ENCODE results near the gene NISCH.

NISCH gene

DNA sequence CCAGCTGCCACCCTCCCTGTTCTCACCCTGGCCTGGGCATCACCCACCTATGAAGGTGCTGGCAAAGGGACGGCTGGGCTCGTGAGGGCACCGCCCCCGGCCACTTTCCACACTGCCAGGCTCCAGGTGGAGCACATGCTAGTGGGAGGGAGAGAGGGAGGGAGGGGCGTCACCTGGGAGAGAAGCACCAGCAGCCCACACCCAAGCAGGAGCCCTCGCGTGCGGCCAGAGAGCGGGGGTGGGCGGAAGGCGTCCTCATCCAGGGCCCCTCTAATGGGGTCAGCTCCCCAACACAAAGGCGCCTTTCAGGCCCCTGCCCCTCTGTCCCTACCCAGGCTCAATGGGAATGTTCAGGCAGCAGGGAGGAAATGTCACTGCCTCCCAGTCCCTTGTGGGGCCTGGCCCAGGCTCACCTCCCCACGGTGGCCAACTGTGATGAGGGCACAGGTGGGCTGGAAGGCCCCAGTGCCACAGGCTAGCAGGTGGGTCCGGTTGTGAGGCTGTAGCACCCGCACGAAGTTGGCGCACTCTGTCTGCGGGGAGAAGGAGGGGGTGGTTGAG, 13.6 kb upstream of the NISCH start:
- Histone ChIP-seq H4K20me1 (ENCODE audit: control insufficient read depth, insufficient read depth, low read depth, low read length) (no peaks in the 10 kb centered on the region), H3F3A (ENCODE audit: control insufficient read depth, insufficient read depth) (no peaks in the 10 kb centered on the region)

DNA sequence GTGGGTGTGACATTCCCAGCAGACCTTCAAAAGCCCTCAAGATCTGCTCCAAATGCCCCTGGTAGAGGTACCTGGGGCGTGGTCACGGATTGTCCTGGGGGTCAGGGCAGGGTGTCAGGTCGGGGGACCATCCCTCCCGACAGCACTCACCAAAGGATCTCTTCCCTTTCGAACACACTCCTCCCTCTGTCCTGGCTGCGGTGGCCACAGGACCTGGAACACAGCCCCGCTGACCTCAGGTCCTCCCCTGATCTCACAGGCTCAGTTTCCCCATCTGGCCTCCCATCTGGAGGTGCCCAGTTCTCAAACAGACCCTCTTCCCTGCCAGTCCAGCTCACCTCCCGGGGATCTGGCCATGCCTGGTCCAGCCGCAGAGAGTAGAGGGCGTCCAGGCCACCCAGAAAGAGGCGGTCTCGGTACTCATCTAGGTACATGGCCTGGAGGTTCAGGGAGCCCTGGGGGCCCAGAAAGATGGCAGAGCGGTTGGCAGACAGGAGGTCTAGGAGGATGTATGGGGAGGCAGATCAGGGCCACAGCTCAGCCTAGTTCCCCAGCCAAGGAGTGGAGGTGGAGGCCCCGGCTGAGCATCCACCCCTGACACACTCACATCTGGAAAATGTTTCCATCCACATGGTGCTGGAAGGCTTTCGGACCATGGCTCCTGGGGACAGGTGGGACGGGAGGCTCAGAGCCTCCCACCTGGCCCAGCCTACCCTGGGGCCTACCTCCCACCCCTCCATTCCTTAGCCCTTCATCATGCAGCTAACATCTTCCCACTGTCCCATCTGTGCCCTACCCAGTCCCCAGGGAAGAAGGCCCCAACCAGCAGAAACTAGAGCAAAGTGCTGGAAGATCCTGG, 12.8 kb upstream of the NISCH start:
- H3K9me3 ChIP-seq (ENCODE audit: control insufficient read depth, insufficient read depth, low read length) = no peaks in the 10 kb centered on the region
- H3K27ac ChIP-seq (ENCODE audit: low read depth, low read length) = no peak overlapping the region
- no peak overlapping the region for H3K4me2 ChIP-seq (ENCODE audit: low read length)
- TF ChIP-seq EZH2phosphoT487 (IDR thresholded peaks at IDR 0.05; ENCODE audit: borderline replicate concordance, low read length) = no peak
- TF ChIP-seq, protein P1, sequence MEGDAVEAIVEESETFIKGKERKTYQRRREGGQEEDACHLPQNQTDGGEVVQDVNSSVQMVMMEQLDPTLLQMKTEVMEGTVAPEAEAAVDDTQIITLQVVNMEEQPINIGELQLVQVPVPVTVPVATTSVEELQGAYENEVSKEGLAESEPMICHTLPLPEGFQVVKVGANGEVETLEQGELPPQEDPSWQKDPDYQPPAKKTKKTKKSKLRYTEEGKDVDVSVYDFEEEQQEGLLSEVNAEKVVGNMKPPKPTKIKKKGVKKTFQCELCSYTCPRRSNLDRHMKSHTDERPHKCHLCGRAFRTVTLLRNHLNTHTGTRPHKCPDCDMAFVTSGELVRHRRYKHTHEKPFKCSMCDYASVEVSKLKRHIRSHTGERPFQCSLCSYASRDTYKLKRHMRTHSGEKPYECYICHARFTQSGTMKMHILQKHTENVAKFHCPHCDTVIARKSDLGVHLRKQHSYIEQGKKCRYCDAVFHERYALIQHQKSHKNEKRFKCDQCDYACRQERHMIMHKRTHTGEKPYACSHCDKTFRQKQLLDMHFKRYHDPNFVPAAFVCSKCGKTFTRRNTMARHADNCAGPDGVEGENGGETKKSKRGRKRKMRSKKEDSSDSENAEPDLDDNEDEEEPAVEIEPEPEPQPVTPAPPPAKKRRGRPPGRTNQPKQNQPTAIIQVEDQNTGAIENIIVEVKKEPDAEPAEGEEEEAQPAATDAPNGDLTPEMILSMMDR (IDR thresholded peaks at IDR 0.05; ENCODE audit: low read depth, low read length, poor library complexity, severe bottlenecking) = no peak
- 0 out of 2 replicates have a peak, but pooled peaks cover 4% of the 10 kb centered on the region for H3K27me3 ChIP-seq (ENCODE audit: control insufficient read depth, low read length)
- peaks cover 4% of the 10 kb centered on the region; the same call in 1 of the 2 replicates for H3K4me1 ChIP-seq (ENCODE audit: control insufficient read depth, low read length)
- H3F3A ChIP-seq (ENCODE audit: control insufficient read depth, insufficient read depth) = no peaks in the 10 kb centered on the region
- no peaks in the 10 kb centered on the region for H4K20me1 ChIP-seq (ENCODE audit: control insufficient read depth, insufficient read depth, low read depth, low read length)
- no peak overlapping the region for H3K4me3 ChIP-seq (ENCODE audit: low read length)
- H3K36me3 ChIP-seq (ENCODE audit: control insufficient read depth, low read length) = no peaks in the 10 kb centered on the region
- no peaks in the 10 kb centered on the region for H3K79me2 ChIP-seq (ENCODE audit: control insufficient read depth, low read length)
- H3K9me2 ChIP-seq (replicated peaks; ENCODE audit: control insufficient read depth, low read length) = no peaks in the 10 kb centered on the region

More for the DNA sequence above, 13.6 kb upstream of the NISCH start:
- Histone ChIP-seq H3K79me2 (ENCODE audit: control insufficient read depth, low read length) (no peaks in the 10 kb centered on the region), H3K27me3 (ENCODE audit: control insufficient read depth, low read length) (0 out of 2 replicates have a peak, but pooled peaks cover 4% of the 10 kb centered on the region), H3K9me2 (replicated peaks; ENCODE audit: control insufficient read depth, low read length) (no peaks in the 10 kb centered on the region), H3K4me2 (ENCODE audit: low read length) (no peak overlapping the region), H3K4me1 (ENCODE audit: control insufficient read depth, low read length) (peaks cover 4% of the 10 kb centered on the region; the same call in 1 of the 2 replicates), H3K4me3 (ENCODE audit: low read length) (no peak overlapping the region), H3K36me3 (ENCODE audit: control insufficient read depth, low read length) (no peaks in the 10 kb centered on the region), H3K9me3 (ENCODE audit: control insufficient read depth, insufficient read depth, low read length) (no peaks in the 10 kb centered on the region), H3K27ac (ENCODE audit: low read depth, low read length) (no peak overlapping the region)
- TF ChIP-seq EZH2phosphoT487 (IDR thresholded peaks at IDR 0.05; ENCODE audit: borderline replicate concordance, low read length) = no peak
- TF ChIP-seq, protein P1 (IDR thresholded peaks at IDR 0.05; ENCODE audit: low read depth, low read length, poor library complexity, severe bottlenecking) = no peak

DNA sequence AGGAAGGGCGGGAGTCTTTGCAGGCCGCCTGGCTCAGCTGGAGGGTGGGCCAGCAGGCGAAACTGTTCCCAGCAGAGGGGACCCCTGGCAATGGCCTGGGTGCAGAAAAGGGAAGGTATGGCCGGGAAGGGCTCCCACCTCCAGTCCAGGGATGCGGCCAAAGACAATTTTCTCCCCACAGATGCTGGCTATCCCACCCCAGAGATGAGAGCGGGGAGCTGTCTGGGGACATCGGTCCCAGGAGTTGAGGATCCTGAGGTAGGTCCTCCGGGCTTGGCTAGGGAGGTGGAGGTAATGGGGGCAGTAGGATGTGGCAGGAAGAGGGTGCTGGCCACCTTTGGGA, 12.2 kb upstream of the NISCH start:
- Histone ChIP-seq H3K27me3 (ENCODE audit: control insufficient read depth, low read length) (0 out of 2 replicates have a peak, but pooled peaks cover 4% of the 10 kb centered on the region), H3K4me2 (ENCODE audit: low read length) (no peak overlapping the region)

More for the DNA sequence above, 12.2 kb upstream of the NISCH start:
- Histone ChIP-seq H3F3A (ENCODE audit: control insufficient read depth, insufficient read depth) (no peaks in the 10 kb centered on the region), H3K9me3 (ENCODE audit: control insufficient read depth, insufficient read depth, low read length) (no peaks in the 10 kb centered on the region), H4K20me1 (ENCODE audit: control insufficient read depth, insufficient read depth, low read depth, low read length) (no peaks in the 10 kb centered on the region), H3K9me2 (replicated peaks; ENCODE audit: control insufficient read depth, low read length) (no peaks in the 10 kb centered on the region), H3K79me2 (ENCODE audit: control insufficient read depth, low read length) (no peaks in the 10 kb centered on the region), H3K4me3 (ENCODE audit: low read length) (no peak overlapping the region), H3K27ac (ENCODE audit: low read depth, low read length) (no peak overlapping the region), H3K4me1 (ENCODE audit: control insufficient read depth, low read length) (peaks cover 4% of the 10 kb centered on the region; the same call in 1 of the 2 replicates), H3K36me3 (ENCODE audit: control insufficient read depth, low read length) (no peaks in the 10 kb centered on the region)
- no peak for TF ChIP-seq EZH2phosphoT487 (IDR thresholded peaks at IDR 0.05; ENCODE audit: borderline replicate concordance, low read length)
- TF ChIP-seq, protein P1 (IDR thresholded peaks at IDR 0.05; ENCODE audit: low read depth, low read length, poor library complexity, severe bottlenecking) = no peak

Measured in DOHH2 (cell line).